CD8-positive, alpha-beta memory T cell (primary cell): ENCODE data around the gene RPL39L. TPM values are rescaled to one million over a fixed set of nuclear protein-coding genes. Genes with fewer than 3 reads are reported as not detected.

Source experiments
- CTCF ChIA-PET: fragments of 350-600 bp; sonication (Branson Sonifier 250); formaldehyde crosslinking; loops from one replicate; lab custom pipeline; 2021; ENCODE audit warnings: antibody characterized with exemption; lab: Charles Lee
- POLR2A ChIA-PET: fragments of 350-600 bp; sonication (Branson Sonifier 250); formaldehyde crosslinking; loops from one replicate; lab custom pipeline; 2021; ENCODE audit warnings: antibody characterized with exemption; lab: Charles Lee
- DNase-seq, 5 donors: peaks; one replicate each; pipeline versions ENCODE4 v3.0.0 to v3.0.0-alpha.2; 2020 to 2022; ENCODE audit warnings: mixed read lengths in 1 of 5
- H3K27ac ChIP-seq: one replicate; pipeline ENCODE4 v1.7.0; 2013; ENCODE audit warnings: low read depth, mild to moderate bottlenecking, low read length, moderate library complexity
- H3K27me3 ChIP-seq: 2 replicates; pipeline ENCODE4 v1.7.0; 2013; ENCODE audit warnings: low read length, mild to moderate bottlenecking; ENCODE audit not compliant: insufficient read depth, poor library complexity, severe bottlenecking
- H3K36me3 ChIP-seq: 2 replicates; pipeline ENCODE4 v1.7.0; 2013; ENCODE audit warnings: mild to moderate bottlenecking, low read length, moderate library complexity; ENCODE audit not compliant: insufficient read depth
- H3K4me1 ChIP-seq: 2 replicates; pipeline ENCODE4 v1.7.0; 2013; ENCODE audit warnings: mild to moderate bottlenecking, low read length, moderate library complexity; ENCODE audit not compliant: insufficient read depth
- H3K4me3 ChIP-seq: 2 replicates; pipeline ENCODE4 v1.7.0; 2013; ENCODE audit warnings: mild to moderate bottlenecking, low read length
- H3K9me3 ChIP-seq: 2 replicates; pipeline ENCODE4 v1.7.0; 2013; ENCODE audit warnings: mild to moderate bottlenecking, low read length
- H3K27ac Mint-ChIP-seq, 8 donors: one replicate each; pipeline ENCODE4 v1.8.0; 2020 to 2021; ENCODE audit warnings: mixed read lengths in 8 of 8, mild to moderate bottlenecking in 6 of 8, inconsistent platforms in 3 of 8, moderate library complexity in 3 of 8
- H3K27me3 Mint-ChIP-seq, 2 donors: one replicate each; pipeline ENCODE4 v1.8.0; 2020 to 2021; ENCODE audit warnings: mixed read lengths in 2 of 2, mild to moderate bottlenecking in 1 of 2, moderate library complexity in 1 of 2
- H3K36me3 Mint-ChIP-seq, 3 donors: one replicate each; pipeline ENCODE4 v1.8.0; 2020 to 2021; ENCODE audit warnings: mixed read lengths in 3 of 3, inconsistent platforms in 1 of 3, mild to moderate bottlenecking in 1 of 3
- H3K4me1 Mint-ChIP-seq, 3 donors: one replicate each; pipeline ENCODE4 v1.8.0; 2020 to 2021; ENCODE audit warnings: mixed read lengths in 3 of 3, inconsistent platforms in 1 of 3, mild to moderate bottlenecking in 1 of 3
- H3K4me3 Mint-ChIP-seq, 7 donors: one replicate each; pipeline ENCODE4 v1.8.0; 2020 to 2021; ENCODE audit warnings: mixed read lengths in 7 of 7, mild to moderate bottlenecking in 6 of 7, moderate library complexity in 4 of 7, inconsistent platforms in 2 of 7
- H3K9me3 Mint-ChIP-seq, 5 donors: one replicate each; pipeline ENCODE4 v1.8.0; 2020 to 2022; ENCODE audit warnings: mixed read lengths in 5 of 5, mild to moderate bottlenecking in 3 of 5, moderate library complexity in 2 of 5, inconsistent platforms in 1 of 5
- polyA plus RNA-seq: library from polyadenylated mRNA; unstranded; fragments of 300-500 nt; fragmentation: Illumina TruSeq; gene quantifications from one replicate; pipeline ENCODE4 v1.2.3, GENCODE V29; 2021
- total RNA-seq, 2 experiments: library from RNA; stranded (reverse); gene quantifications; one replicate each; pipeline ENCODE4 v1.2.3, GENCODE V29; 2021

RPL39L gene
- total and polyA plus RNA-seq, 3 experiments from 2014 or later: 10.3 to 13.1 (median 11.3) TPM

DNA sequence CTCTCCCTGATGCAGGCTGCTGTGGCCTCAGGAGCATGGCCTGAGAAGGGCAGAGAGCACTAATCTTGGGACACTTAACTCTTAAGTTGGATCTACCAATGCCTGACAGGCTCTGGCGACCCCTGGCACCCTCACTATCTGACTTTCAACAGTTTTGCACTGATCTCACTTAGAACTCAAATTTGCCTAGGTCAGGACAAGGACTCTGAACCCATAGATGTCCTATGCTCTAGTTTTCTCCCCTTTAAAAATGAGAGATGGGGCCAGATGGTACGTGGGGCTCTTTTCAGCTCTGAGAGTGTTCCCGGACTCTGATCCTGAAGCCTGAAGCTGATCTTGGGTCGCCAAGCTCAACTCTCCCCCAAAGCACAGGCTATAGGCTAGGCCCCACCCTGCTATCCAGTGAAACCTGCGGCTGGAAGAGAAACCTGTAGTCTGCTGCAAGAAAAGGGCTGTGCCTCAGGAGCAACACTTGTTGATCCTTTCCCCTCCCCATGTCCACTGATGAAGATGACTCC, 65.7 kb downstream of the RPL39L start:
- ChIA-PET CTCF (no interaction called here), POLR2A (no interaction called here)
- Mint-ChIP-seq H3K4me3 (no peak overlapping the region), H3K9me3 (no peaks in the 10 kb centered on the region), H3K4me1 (peaks cover 14 to 18% (median 15%) of the 10 kb centered on the region in 3 donors), H3K27ac (peak overlapping the region in 5 of 8 donors; percentile 22 to 77 (median 57)), H3K27me3 (no peaks in the 10 kb centered on the region), H3K36me3 (peaks cover 15 to 91% (median 33%) of the 10 kb centered on the region in 3 donors)
- Histone ChIP-seq H3K27ac (no peak overlapping the region), H3K36me3 (peaks cover 72% of the 10 kb centered on the region), H3K4me3 (no peak overlapping the region), H3K9me3 (no peaks in the 10 kb centered on the region), H3K27me3 (no peaks in the 10 kb centered on the region), H3K4me1 (peaks cover 3% of the 10 kb centered on the region)
- DNase-seq: no peak

DNA sequence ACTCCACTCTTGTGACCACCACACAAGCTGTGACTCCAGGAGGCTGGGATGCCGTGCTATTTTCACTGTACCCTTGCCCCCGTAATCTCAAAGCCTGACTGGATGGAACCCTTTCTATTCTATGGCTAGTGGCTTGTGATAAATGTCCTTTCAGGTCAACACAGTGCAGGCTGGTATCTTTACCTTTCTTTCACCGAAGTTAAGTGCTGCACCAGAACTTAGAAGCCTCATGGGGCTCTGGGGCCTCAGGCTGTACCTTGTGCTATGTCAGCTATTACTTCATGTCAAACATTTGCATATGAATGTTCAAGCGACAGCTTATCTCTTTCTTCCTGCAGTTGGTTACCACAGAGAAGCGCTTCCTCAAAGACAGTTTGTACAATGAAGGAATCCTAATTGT, 66.8 kb downstream of the RPL39L start:
- H3K4me3 ChIP-seq: no peak overlapping the region
- H3K27me3 ChIP-seq: no peaks in the 10 kb centered on the region
- H3K9me3 ChIP-seq: no peaks in the 10 kb centered on the region
- ChIA-PET POLR2A (no interaction called here), CTCF (no interaction called here)
- no peak overlapping the region for H3K27ac ChIP-seq
- H3K4me1 Mint-ChIP-seq: peaks cover 16 to 22% (median 17%) of the 10 kb centered on the region in 3 donors
- peaks cover 77% of the 10 kb centered on the region for H3K36me3 ChIP-seq
- peaks cover 3% of the 10 kb centered on the region for H3K4me1 ChIP-seq
- peaks cover 15 to 89% (median 34%) of the 10 kb centered on the region in 3 donors for H3K36me3 Mint-ChIP-seq
- no peaks in the 10 kb centered on the region for H3K27me3 Mint-ChIP-seq
- H3K9me3 Mint-ChIP-seq: no peaks in the 10 kb centered on the region
- H3K27ac Mint-ChIP-seq: peak overlapping the region in 3 of 8 donors; percentile 11 to 46 (median 24)
- H3K4me3 Mint-ChIP-seq: no peak overlapping the region
- DNase-seq: no peak

DNA sequence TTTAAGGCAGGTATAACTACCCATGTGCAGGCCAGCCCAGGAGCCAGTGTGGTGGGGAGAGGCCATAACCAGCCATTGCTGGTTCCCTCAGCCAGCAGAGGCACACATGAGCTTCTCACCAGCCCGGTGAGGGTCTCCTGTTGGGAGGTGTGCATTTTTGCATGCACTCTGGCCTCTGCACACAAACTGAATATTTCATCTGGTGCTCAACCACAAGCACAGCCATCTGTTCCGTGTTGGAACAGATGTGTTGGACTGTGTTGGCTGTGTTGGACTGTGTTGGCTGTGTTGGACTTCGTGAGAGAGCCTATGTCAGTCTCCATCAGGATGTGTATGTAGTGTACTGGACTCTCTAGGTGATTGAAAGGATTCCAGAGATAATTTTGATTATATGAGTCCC, 67.2 kb downstream of the RPL39L start:
- no peak overlapping the region for H3K4me3 Mint-ChIP-seq
- no peak overlapping the region for H3K4me3 ChIP-seq
- H3K9me3 ChIP-seq: no peaks in the 10 kb centered on the region
- H3K27me3 ChIP-seq: no peaks in the 10 kb centered on the region
- H3K4me1 Mint-ChIP-seq: peaks cover 20 to 25% (median 20%) of the 10 kb centered on the region in 3 donors
- no peak for DNase-seq
- no peaks in the 10 kb centered on the region for H3K27me3 Mint-ChIP-seq
- no peak overlapping the region for H3K27ac ChIP-seq
- peaks cover 3% of the 10 kb centered on the region for H3K4me1 ChIP-seq
- H3K36me3 ChIP-seq: peaks cover 75% of the 10 kb centered on the region
- CTCF ChIA-PET: no interaction called here
- peak overlapping the region in 2 of 8 donors; percentile 40 to 46 for H3K27ac Mint-ChIP-seq
- H3K36me3 Mint-ChIP-seq: peaks cover 15 to 89% (median 35%) of the 10 kb centered on the region in 3 donors
- POLR2A ChIA-PET: no interaction called here
- no peaks in the 10 kb centered on the region for H3K9me3 Mint-ChIP-seq

Other genes with a start within 250 kb of the RPL39L start
- 100 to 1,000 TPM in 1 of 2 experiments, 10 to 100 TPM in 1; 96.8 to 108 TPM for gene ST6GAL1, start 209.0 kb downstream of the RPL39L start, total RNA-seq
- 139 TPM for gene ST6GAL1, start 209.0 kb downstream of the RPL39L start, polyA plus RNA-seq
- gene RTP1, start 58.0 kb upstream of the RPL39L start, total RNA-seq: not detected
- gene RTP1, start 58.0 kb upstream of the RPL39L start, polyA plus RNA-seq: not detected
- gene MASP1, start 152.2 kb upstream of the RPL39L start, total RNA-seq: not detected
- gene MASP1, start 152.2 kb upstream of the RPL39L start, polyA plus RNA-seq: not detected
- 1 to 10 TPM; 2.4 to 3.1 TPM for gene RTP4, start 228.9 kb upstream of the RPL39L start, total RNA-seq
- gene RTP4, start 228.9 kb upstream of the RPL39L start, polyA plus RNA-seq: 12.9 TPM